ENCODE measurements around the gene DNAJB6. TPM values are rescaled to one million over a fixed set of nuclear protein-coding genes. Genes with fewer than 3 reads are reported as not detected.
A peak's percentile ranks its signal among the peaks of the same experiment; 100 is the strongest.

Gene DNAJB6
- total RNA-seq, 2 donors from 2014 or later: 78.0 to 81.8 TPM

DNA sequence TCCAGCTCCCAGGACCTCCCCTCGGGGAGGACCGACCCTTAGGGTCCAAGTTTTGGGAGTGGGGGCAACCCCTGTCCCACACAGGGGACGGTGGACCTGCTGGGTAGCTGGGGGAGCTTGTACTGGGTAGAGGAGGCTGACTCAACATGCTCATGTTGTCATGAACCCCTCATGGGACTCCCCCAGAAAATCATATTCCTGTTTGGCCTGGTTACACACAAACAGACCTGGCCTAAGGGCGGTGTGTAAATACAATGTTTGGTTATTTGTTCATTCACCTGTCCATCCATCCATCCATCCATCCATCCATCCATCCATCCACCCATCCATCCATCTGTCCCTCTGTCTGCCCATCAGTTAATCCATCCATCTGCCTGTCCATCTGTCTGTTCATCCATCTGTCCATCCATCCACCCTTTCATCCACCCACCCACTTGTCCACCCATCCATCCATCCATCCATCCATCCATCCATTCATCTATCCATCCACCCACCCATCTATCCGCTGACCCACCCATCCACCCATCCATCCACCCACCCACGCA, 92.9 kb downstream of the DNAJB6 start:
- H3K27me3 ChIP-seq: no peaks in the 10 kb centered on the region
- H3K9me3 ChIP-seq: no peaks in the 10 kb centered on the region
- no peaks in the 10 kb centered on the region for H3K36me3 ChIP-seq
- DNase-seq: no peak
- no peak overlapping the region for H3K9ac ChIP-seq (ENCODE audit: low read depth in 2 of 2, low read length in 2 of 2)
- TF ChIP-seq CTCF (IDR thresholded peaks at IDR 0.05): no peak
- intact Hi-C loops (cut with DNase I): loop anchor here (5.0 kb wide), 2 partner anchors 448 to 978 kb away; no protein-coding TSS in a partner anchor
- no peak overlapping the region for H3K4me3 ChIP-seq
- no peak overlapping the region for H3K27ac ChIP-seq
- H3K4me1 ChIP-seq: no peaks in the 10 kb centered on the region

DNA sequence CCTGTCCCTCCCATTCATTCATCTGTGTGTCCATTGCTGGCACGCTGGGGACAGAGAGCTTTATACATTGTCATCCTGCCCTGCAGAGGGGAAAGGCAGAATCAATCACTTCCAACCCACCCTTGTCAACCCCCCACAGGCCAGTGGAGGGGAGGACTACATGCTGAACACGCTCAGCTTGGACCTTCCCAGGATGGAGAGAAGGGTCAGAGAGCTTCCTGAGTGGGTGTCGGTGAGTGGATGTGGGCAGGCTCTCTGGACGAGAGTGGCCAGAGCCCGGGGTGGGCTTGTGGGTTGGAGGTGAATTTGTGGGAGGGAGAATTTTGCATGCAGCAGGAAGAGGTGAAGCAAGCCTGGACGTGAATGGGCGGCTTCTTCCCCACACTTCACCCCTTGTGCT, 93.9 kb downstream of the DNAJB6 start:
- Histone ChIP-seq H3K27me3 (no peaks in the 10 kb centered on the region), H3K4me1 (no peaks in the 10 kb centered on the region), H3K9ac (ENCODE audit: low read depth in 2 of 2, low read length in 2 of 2) (no peak overlapping the region), H3K27ac (no peak overlapping the region), H3K36me3 (no peaks in the 10 kb centered on the region), H3K9me3 (no peaks in the 10 kb centered on the region), H3K4me3 (no peak overlapping the region)
- DNase-seq: no peak
- no peak for TF ChIP-seq CTCF (IDR thresholded peaks at IDR 0.05)
- intact Hi-C loops (cut with DNase I): loop anchor here (5.0 kb wide), 2 partner anchors 447 to 977 kb away; no protein-coding TSS in a partner anchor

DNA sequence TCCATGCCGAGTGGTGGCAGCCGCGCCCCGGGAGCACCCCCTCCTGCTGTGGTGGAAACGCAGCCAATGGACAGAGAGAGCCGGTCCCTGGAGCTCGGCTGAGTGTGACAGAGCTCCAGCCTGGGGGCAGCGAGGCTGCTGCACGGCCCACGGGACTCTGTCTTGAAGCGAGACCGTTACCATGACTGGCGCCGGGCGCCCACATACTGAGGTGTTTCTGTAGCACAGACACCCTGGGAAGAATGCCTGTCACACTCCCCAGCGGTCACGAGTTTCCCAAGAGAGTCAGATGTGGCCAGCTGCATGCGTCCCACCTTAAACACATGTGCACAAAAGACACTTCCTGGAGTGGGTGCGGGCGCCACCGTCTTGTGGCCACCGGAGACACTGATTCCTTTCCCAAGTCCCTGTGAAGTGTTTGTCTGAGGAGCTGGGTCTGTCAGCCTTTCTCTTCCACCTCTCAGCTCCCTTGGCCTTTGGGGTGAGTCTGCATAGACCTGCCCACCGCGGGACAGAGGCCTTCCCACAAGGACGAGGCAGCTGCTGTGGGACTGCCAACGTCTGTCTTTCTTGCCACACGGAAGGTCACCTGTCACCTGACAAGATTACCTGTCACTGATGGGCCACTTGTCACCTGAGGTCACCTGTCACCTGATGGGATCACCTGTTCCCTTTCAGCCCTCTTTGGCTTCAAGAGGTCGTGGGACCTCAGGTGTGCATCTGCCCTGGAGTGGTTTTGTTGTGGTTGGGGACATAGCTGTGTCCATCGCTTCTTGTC, 94.6 kb downstream of the DNAJB6 start:
- intact Hi-C loops (cut with DNase I): loop anchor here (5.0 kb wide), 2 partner anchors 446 to 976 kb away; no protein-coding TSS in a partner anchor
- Histone ChIP-seq H3K4me3 (no peak overlapping the region), H3K27me3 (no peaks in the 10 kb centered on the region), H3K4me1 (no peaks in the 10 kb centered on the region), H3K9ac (ENCODE audit: low read depth in 2 of 2, low read length in 2 of 2) (no peak overlapping the region), H3K36me3 (no peaks in the 10 kb centered on the region), H3K9me3 (no peaks in the 10 kb centered on the region), H3K27ac (no peak overlapping the region)
- no peak for TF ChIP-seq CTCF (IDR thresholded peaks at IDR 0.05)
- DNase-seq: no peak

GRCh38 chr7:157431951-157432540, 95.2 kb downstream of the DNAJB6 start:
- no peaks in the 10 kb centered on the region for H3K36me3 ChIP-seq
- H3K27me3 ChIP-seq: no peaks in the 10 kb centered on the region
- no peaks in the 10 kb centered on the region for H3K9me3 ChIP-seq
- H3K4me3 ChIP-seq: no peak overlapping the region
- intact Hi-C loops (cut with DNase I): loop anchor here (5.0 kb wide), 2 partner anchors 445 to 975 kb away; no protein-coding TSS in a partner anchor
- H3K9ac ChIP-seq (ENCODE audit: low read depth in 2 of 2, low read length in 2 of 2): no peak overlapping the region
- DNase-seq: no peak
- H3K27ac ChIP-seq: no peak overlapping the region
- no peaks in the 10 kb centered on the region for H3K4me1 ChIP-seq
- TF ChIP-seq CTCF (IDR thresholded peaks at IDR 0.05): no peak

DNA sequence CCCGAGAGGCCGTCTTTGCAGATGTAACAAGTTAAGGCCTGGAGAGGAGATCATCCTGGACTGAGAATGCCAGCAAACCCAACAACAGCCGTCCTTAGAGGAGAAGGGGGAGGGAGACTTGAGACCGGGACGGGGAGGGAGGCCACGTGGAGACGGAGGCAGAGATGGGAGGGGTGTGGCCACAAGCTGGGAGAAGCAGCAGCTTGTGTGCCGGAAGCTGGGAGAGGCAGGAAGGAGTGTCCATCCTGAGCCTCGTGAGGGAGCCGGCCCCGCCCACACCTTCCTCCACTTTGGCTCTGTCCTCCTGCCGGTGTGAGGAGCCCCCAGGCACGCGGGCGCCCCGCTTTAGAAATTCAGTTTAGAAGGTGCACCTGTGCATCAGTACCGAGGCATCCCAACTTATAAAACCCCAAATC, 95.7 kb downstream of the DNAJB6 start:
- no peak overlapping the region for H3K27ac ChIP-seq
- H3K36me3 ChIP-seq: no peaks in the 10 kb centered on the region
- no peak for TF ChIP-seq CTCF (IDR thresholded peaks at IDR 0.05)
- no peaks in the 10 kb centered on the region for H3K9me3 ChIP-seq
- no peak overlapping the region for H3K9ac ChIP-seq (ENCODE audit: low read depth in 2 of 2, low read length in 2 of 2)
- no peaks in the 10 kb centered on the region for H3K4me1 ChIP-seq
- no peaks in the 10 kb centered on the region for H3K27me3 ChIP-seq
- peak overlapping the region; percentile 2 for H3K4me3 ChIP-seq
- intact Hi-C loops (cut with DNase I): loop anchor here (5.0 kb wide), 2 partner anchors 445 to 975 kb away; no protein-coding TSS in a partner anchor
- peak; percentile 69 for DNase-seq
